Epithelial cell of proximal tubule (primary cell): ENCODE results near the gene LRRC4C. TPM values are rescaled to one million over a fixed set of nuclear protein-coding genes. Genes with fewer than 3 reads are reported as not detected.

ENCODE experiments used
- DNase-seq: peaks from one replicate; pipeline ENCODE4 v3.0.0-alpha.2; 2011; ENCODE audit warnings: low read depth
- H3K4me3 ChIP-seq: 2 replicates; pipeline ENCODE4 v1.5.1; 2011; ENCODE audit warnings: low read depth, mild to moderate bottlenecking, low read length
- total RNA-seq: library from RNA; depleted of rRNA; stranded (reverse); fragments of >200 nt; gene quantifications from 2 replicates; pipeline ENCODE4 v1.2.3, GENCODE V29; 2015
- TF ChIP-seq, protein P1 (sequence below): conservative IDR thresholded peaks from 2 replicates; pipeline ENCODE4 v1.5.1; 2012; ENCODE audit warnings: low read depth, mild to moderate bottlenecking, low read length

Gene LRRC4C
- total RNA-seq, 1 donor from 2014 or later: 0.12 TPM

DNA sequence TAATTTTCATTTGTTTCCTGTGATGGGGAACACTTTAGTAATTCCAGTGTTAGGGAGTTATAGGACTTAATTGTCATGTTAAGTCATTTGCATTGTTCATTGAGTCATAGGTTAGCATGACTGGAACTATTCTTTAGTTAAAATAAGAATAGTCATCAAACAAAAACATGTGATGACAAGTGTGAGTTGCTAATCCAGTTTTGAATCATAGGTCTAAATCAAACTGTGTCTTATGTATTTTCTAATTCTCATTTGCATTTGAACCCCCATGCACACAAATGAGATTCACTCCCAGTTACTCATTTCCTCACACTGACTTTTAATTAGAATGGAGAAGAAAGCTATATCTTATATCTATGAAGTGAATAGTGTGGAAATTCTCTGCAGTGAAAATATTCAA lies 405.6 kb downstream of the LRRC4C start:
- no peak for DNase-seq

GRCh38 chr11:41051919-41052635 lies 407.4 kb downstream of the LRRC4C start:
- no peak for DNase-seq
- no peak overlapping the region for H3K4me3 ChIP-seq
- TF ChIP-seq, protein P1, sequence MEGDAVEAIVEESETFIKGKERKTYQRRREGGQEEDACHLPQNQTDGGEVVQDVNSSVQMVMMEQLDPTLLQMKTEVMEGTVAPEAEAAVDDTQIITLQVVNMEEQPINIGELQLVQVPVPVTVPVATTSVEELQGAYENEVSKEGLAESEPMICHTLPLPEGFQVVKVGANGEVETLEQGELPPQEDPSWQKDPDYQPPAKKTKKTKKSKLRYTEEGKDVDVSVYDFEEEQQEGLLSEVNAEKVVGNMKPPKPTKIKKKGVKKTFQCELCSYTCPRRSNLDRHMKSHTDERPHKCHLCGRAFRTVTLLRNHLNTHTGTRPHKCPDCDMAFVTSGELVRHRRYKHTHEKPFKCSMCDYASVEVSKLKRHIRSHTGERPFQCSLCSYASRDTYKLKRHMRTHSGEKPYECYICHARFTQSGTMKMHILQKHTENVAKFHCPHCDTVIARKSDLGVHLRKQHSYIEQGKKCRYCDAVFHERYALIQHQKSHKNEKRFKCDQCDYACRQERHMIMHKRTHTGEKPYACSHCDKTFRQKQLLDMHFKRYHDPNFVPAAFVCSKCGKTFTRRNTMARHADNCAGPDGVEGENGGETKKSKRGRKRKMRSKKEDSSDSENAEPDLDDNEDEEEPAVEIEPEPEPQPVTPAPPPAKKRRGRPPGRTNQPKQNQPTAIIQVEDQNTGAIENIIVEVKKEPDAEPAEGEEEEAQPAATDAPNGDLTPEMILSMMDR: no peak

More for the DNA sequence above, 405.6 kb downstream of the LRRC4C start:
- no peak overlapping the region for H3K4me3 ChIP-seq
- TF ChIP-seq, protein P1: no peak

DNA sequence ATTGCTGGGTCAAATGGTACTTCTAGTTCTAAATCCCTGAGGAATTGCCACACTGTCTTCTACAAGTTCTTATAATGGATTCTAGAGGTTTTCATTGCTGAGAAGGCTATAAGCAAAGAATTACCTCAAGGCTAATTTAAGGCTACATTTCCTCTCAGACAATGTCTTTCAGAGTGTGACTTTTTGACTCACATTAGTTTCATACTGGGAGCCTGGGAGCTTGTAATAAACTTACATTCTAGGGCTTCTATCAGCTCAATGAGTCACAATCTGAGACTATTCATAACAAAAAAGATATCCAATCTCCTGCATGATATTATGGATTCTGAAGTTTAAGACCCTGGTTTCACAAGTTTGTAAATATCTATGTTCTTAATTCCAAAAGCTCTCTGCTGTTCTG lies 408.7 kb downstream of the LRRC4C start:
- TF ChIP-seq, protein P1: no peak
- H3K4me3 ChIP-seq: no peak overlapping the region
- no peak for DNase-seq

DNA sequence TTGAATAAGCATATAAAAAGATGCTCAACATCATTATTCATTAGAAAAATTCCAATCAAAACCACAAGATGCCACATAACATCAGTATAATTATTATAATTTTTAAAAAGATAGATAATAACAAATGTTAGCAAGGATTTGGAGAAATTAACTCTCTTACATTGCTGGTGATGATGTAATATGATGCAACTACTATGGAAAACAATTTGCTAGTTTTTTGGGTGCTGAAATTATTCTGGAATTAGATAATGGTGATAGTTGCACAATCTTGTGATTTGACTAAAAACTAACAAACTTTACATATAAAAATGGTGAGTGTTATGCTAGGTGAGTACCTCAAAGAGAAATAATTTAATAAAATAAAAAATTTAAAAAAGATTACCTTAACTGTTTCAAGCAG lies 412.2 kb downstream of the LRRC4C start:
- DNase-seq: no peak
- H3K4me3 ChIP-seq: no peak overlapping the region
- TF ChIP-seq, protein P1: no peak

DNA sequence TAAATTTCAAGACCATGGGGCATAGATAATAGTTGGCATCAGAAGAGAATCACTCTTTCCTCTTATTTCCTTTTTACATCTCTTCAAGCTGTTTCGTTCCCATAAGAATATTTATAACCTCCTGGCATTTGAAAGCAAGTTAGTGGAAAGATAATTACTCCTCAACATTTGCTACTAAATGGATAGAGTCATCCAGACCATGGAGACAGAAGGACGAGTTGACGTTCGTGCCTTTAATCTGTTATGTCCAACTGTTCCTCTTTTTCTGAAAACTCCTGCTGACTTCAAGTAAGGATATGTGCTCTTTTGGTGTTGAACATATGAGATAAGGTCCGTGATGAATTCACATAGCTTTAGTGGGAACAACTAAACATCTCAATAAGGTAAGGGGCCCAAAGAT lies 414.2 kb downstream of the LRRC4C start:
- DNase-seq: no peak
- H3K4me3 ChIP-seq: no peak overlapping the region
- TF ChIP-seq, protein P1: no peak

- TF ChIP-seq, protein P1: no peak
- DNase-seq: no peak
- H3K4me3 ChIP-seq: no peak overlapping the region
These were observed 414.7 kb downstream of the LRRC4C start for GRCh38 chr11:41044747-41045146.

DNA sequence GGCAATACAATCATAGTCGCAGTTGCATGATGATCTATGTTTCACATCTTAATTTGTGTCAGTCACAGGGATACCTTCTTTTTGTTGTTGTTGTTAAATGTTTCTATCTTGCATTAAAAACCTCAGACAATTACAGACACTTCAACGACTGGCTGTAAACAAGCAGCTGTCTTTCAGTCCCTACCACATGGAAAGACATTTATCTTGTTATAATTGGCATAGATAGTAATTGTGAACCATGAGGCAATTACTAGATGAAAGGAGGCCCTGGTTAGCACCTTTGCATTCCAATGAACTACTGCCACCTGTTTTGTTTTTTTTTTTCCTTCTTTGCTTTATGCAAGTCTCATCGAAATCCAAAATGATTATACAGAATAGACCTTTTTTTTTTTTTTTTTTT lies 416.8 kb downstream of the LRRC4C start:
- no peak overlapping the region for H3K4me3 ChIP-seq
- DNase-seq: no peak
- TF ChIP-seq, protein P1: no peak
